Loucy (cell line): ENCODE data around the gene LRR1.

ENCODE experiments used
- H2AFZ ChIP-seq: fragments of 200-600 bp; sonication (generic); 2 replicates; pipeline ENCODE4 v1.6.0; 2016; ENCODE audit warnings: antibody characterized with exemption, mild to moderate bottlenecking, low read length, moderate library complexity
- H3F3A ChIP-seq: fragments of 200-600 bp; 2 replicates; pipeline ENCODE4 v1.6.0; 2016; ENCODE audit warnings: antibody characterized with exemption, low read depth, mild to moderate bottlenecking
- H3K27me3 ChIP-seq: fragments of 200-600 bp; sonication (generic); 2 replicates; pipeline ENCODE4 v1.6.1; 2014; ENCODE audit warnings: low read length, mild to moderate bottlenecking; ENCODE audit not compliant: insufficient read depth, poor library complexity, severe bottlenecking
- H3K36me3 ChIP-seq: fragments of 200-600 bp; sonication (generic); 2 replicates; pipeline ENCODE4 v1.6.1; 2016; ENCODE audit warnings: low read length; ENCODE audit not compliant: insufficient read depth
- H3K4me1 ChIP-seq: fragments of 200-600 bp; sonication (generic); 2 replicates; pipeline ENCODE4 v1.5.1; 2014; ENCODE audit warnings: low read length, mild to moderate bottlenecking; ENCODE audit not compliant: insufficient read depth, poor library complexity, severe bottlenecking
- H3K4me2 ChIP-seq: fragments of 200-600 bp; sonication (generic); 2 replicates; pipeline ENCODE4 v1.6.0; 2014; ENCODE audit warnings: antibody characterized with exemption, low read length, low read depth, mild to moderate bottlenecking; ENCODE audit not compliant: poor library complexity, severe bottlenecking
- H3K4me3 ChIP-seq: fragments of 200-600 bp; sonication (generic); 2 replicates; pipeline ENCODE4 v1.5.1; 2014; ENCODE audit warnings: low read length, mild to moderate bottlenecking, mixed read lengths; ENCODE audit not compliant: poor library complexity, severe bottlenecking
- H3K79me2 ChIP-seq: fragments of 200-600 bp; sonication (generic); 2 replicates; pipeline ENCODE4 v1.6.1; 2014; ENCODE audit warnings: low read length; ENCODE audit not compliant: insufficient read depth
- H3K9ac ChIP-seq: fragments of 200-600 bp; sonication (generic); 2 replicates; pipeline ENCODE4 v1.6.0; 2014; ENCODE audit warnings: mild to moderate bottlenecking, low read depth, low read length, moderate library complexity; ENCODE audit not compliant: poor library complexity, severe bottlenecking
- H3K9me2 ChIP-seq: fragments of 200-600 bp; sonication (generic); replicated peaks from 2 replicates; pipeline ENCODE4 v1.6.1; 2016; ENCODE audit warnings: low read depth, low read length, mixed read lengths
- H3K9me3 ChIP-seq: fragments of 200-600 bp; sonication (generic); 2 replicates; pipeline ENCODE4 v1.6.1; 2014; ENCODE audit warnings: mild to moderate bottlenecking, antibody characterized with exemption, low read length, low read depth; ENCODE audit not compliant: insufficient read depth
- H4K20me1 ChIP-seq: fragments of 200-600 bp; sonication (generic); 2 replicates; pipeline ENCODE4 v1.6.0; 2014; ENCODE audit warnings: antibody characterized with exemption, low read length, mild to moderate bottlenecking; ENCODE audit not compliant: insufficient read depth, poor library complexity, severe bottlenecking
- CTCF ChIP-seq: fragments of 200-600 bp; sonication (generic); conservative IDR thresholded peaks from 2 replicates; pipeline ENCODE4 v1.5.1; 2014; ENCODE audit warnings: mild to moderate bottlenecking, antibody characterized with exemption, low read length
- EZH2phosphoT487 ChIP-seq: fragments of 200-600 bp; IDR thresholded peaks from 2 replicates; pipeline ENCODE4 v1.6.1; 2018; ENCODE audit warnings: antibody characterized with exemption, mild to moderate bottlenecking, moderate library complexity, borderline replicate concordance

The LRR1 gene

GRCh38 chr14:49581209-49582112 is 17.3 kb upstream of the LRR1 start:
- Histone ChIP-seq H3K27me3 (no peaks in the 10 kb centered on the region), H3K79me2 (peaks cover 90% of the 10 kb centered on the region), H3K9me2 (no peaks in the 10 kb centered on the region), H3K36me3 (peaks cover 39% of the 10 kb centered on the region), H3K4me3 (peak overlapping the region; percentile 88), H3K9ac (peak overlapping the region; percentile 55), H4K20me1 (peaks cover 87% of the 10 kb centered on the region), H3K4me1 (peaks cover 55% of the 10 kb centered on the region), H3F3A (no peaks in the 10 kb centered on the region), H3K9me3 (no peaks in the 10 kb centered on the region), H2AFZ (no peak overlapping the region), H3K4me2 (peak overlapping the region; percentile 98)
- TF ChIP-seq EZH2phosphoT487 = no peak
- TF ChIP-seq CTCF = no peak

GRCh38 chr14:49582113-49582977 is 16.4 kb upstream of the LRR1 start:
- H3K4me3 ChIP-seq = peak overlapping the region; percentile 88
- TF ChIP-seq EZH2phosphoT487 = no peak
- TF ChIP-seq CTCF = no peak
- H3K4me2 ChIP-seq = peak overlapping the region; percentile 98
- peaks cover 88% of the 10 kb centered on the region for H3K79me2 ChIP-seq
- peak overlapping the region; percentile 55 for H3K9ac ChIP-seq
- H4K20me1 ChIP-seq = peaks cover 84% of the 10 kb centered on the region
- peaks cover 31% of the 10 kb centered on the region for H3K36me3 ChIP-seq
- no peaks in the 10 kb centered on the region for H3K9me2 ChIP-seq
- H3F3A ChIP-seq = no peaks in the 10 kb centered on the region
- H3K9me3 ChIP-seq = no peaks in the 10 kb centered on the region
- peaks cover 58% of the 10 kb centered on the region for H3K4me1 ChIP-seq
- no peak overlapping the region for H2AFZ ChIP-seq
- no peaks in the 10 kb centered on the region for H3K27me3 ChIP-seq

GRCh38 chr14:49583629-49584028 is 15.1 kb upstream of the LRR1 start:
- Histone ChIP-seq H3K9ac (peak overlapping the region; percentile 88), H2AFZ (no peak overlapping the region), H3K9me3 (no peaks in the 10 kb centered on the region), H3K79me2 (peaks cover 76% of the 10 kb centered on the region), H4K20me1 (peaks cover 71% of the 10 kb centered on the region), H3K27me3 (no peaks in the 10 kb centered on the region), H3K9me2 (no peaks in the 10 kb centered on the region), H3K4me1 (peaks cover 65% of the 10 kb centered on the region), H3K4me2 (peak overlapping the region; percentile 98), H3K4me3 (peak overlapping the region; percentile 88), H3F3A (no peaks in the 10 kb centered on the region), H3K36me3 (peaks cover 23% of the 10 kb centered on the region; the same call in 1 of the 2 replicates)
- TF ChIP-seq CTCF = no peak
- no peak for TF ChIP-seq EZH2phosphoT487
